Adrenal gland (tissue), 12 donors: Measurements from ENCODE around the gene NEIL3. TPM values are rescaled to one million over a fixed set of nuclear protein-coding genes. Genes with fewer than 3 reads are reported as not detected.

Source experiments
- DNase-seq, 7 donors: peaks; one replicate each; pipeline ENCODE4 v3.0.0-alpha.2; 2019 to 2020
- H3K27ac ChIP-seq, 5 donors: fragments of 200-600 bp; sonication (generic) in 4 of 5; 1 replicate in 3 of 5; 2 replicates in 2 of 5; pipeline versions ENCODE4 v1.5.1 to v1.8.0; 2016 to 2020; ENCODE audit warnings: mild to moderate bottlenecking in 1 of 5
- H3K27me3 ChIP-seq: fragments of 200-600 bp; 2 replicates; pipeline ENCODE4 v1.8.0; 2021
- H3K36me3 ChIP-seq, 2 donors: fragments of 200-600 bp; replicated peaks in 1 of 2; 1 replicate in 1 of 2; 2 replicates in 1 of 2; pipeline versions ENCODE4 v1.5.1 to v1.8.0; 2018 to 2022
- H3K4me1 ChIP-seq, 2 donors: fragments of 200-600 bp; replicated peaks in 1 of 2; 1 replicate in 1 of 2; 2 replicates in 1 of 2; pipeline versions ENCODE4 v1.5.1 to v1.8.0; 2018 to 2021
- H3K4me3 ChIP-seq, 4 donors: fragments of 200-600 bp; sonication (generic) in 3 of 4; one replicate each; pipeline ENCODE4 v1.5.1; 2016 to 2018
- H3K9me3 ChIP-seq, 3 donors: fragments of 200-600 bp; sonication (generic) in 1 of 3; replicated peaks in 1 of 3; 1 replicate in 2 of 3; 2 replicates in 1 of 3; pipeline versions ENCODE4 v1.5.1 to v1.8.0; 2016 to 2021
- POLR2A ChIP-seq, 2 donors: fragments of 450-650 bp; IDR thresholded peaks; one replicate each; pipeline ENCODE4 v1.6.1; 2017; ENCODE audit warnings: antibody characterized with exemption in 2 of 2, mild to moderate bottlenecking in 2 of 2, moderate library complexity in 1 of 2
- WGBS, 4 donors: extraction: QIAGEN DNeasy Blood & Tissue Kit in 2 of 4; methylation state at CpG; one replicate each; pipeline versions ENCODE4 v1.1.5 to v1.1.7; 2013 to 2017; 5-methylcytosine and 5-hydroxymethylcytosine counted together
- intact Hi-C, 2 donors: fragments of 100-400 bp; cut with DNase I; formaldehyde crosslinking; loops; one replicate each; pipeline versions ENCODE4 v1.14.1 to v1.15.0; 2022 to 2023
- polyA plus RNA-seq, 3 donors: library from polyadenylated mRNA; stranded (reverse); fragments of 200-250 nt in 2 of 3; fragments of 350-450 nt in 1 of 3; fragmentation: Illumina TruSeq in 1 of 3; extraction: RNeasy Lipid Tissue Mini Kit (QIAGEN cat#74804) in 1 of 3; gene quantifications; one replicate each; pipeline ENCODE4 v1.2.3, GENCODE V29; 2013 to 2014
- total RNA-seq, 9 donors: library from RNA; depleted of rRNA in 4 of 9; stranded (reverse); fragments of >200 nt in 4 of 9; fragments of 120-200 nt in 1 of 9; fragmentation: NEBNext Ultra II Directional in 1 of 9; extraction: Animal tissue kit (Norgen Biotek cat#: 25700) in 1 of 9; gene quantifications; one replicate each; pipeline versions ENCODE4 v1.1.0 to v1.2.4, GENCODE V29; 2013 to 2023
- TF ChIP-seq, protein P1 (sequence below), 6 experiments: fragments of 450-650 bp in 4 of 6; fragments of 200-600 bp in 2 of 6; sonication (generic) in 1 of 6; IDR thresholded peaks; 1 replicate in 5 of 6; 2 replicates in 1 of 6; pipeline versions ENCODE4 v1.5.1 to v1.8.0; 2016 to 2021; ENCODE audit warnings: antibody characterized with exemption in 6 of 6, mild to moderate bottlenecking in 2 of 6, moderate library complexity in 1 of 6
- donor health status: healthy with polysubstance abuse.
- donor health status: Bipolar disorder and iron deficiency.
- donor health status: DM: yes; HTN: yes; CAD: no.
- donor health status: DM: no; HTN: no; CAD: no.
- donor health status: DM: no; HTN: no; CAD: no.
- donor health status: DM: yes; HTN: yes; CAD: no.

Gene NEIL3
- total and polyA plus RNA-seq, 12 donors, result 0.03 to 3.3 (median 0.27) TPM; not detected in 4

GRCh38 chr4:177308847-177309521 is 690 bp upstream of the NEIL3 start:
- no peak overlapping the region for H3K27ac ChIP-seq
- no peaks in the 10 kb centered on the region for H3K9me3 ChIP-seq
- no peak for DNase-seq
- H3K36me3 ChIP-seq, result no peaks in the 10 kb centered on the region
- H3K27me3 ChIP-seq, result no peaks in the 10 kb centered on the region
- intact Hi-C loops, result no loop called here
- peak overlapping the region in 1 of 4 donors; percentile 58 for H3K4me3 ChIP-seq
- 45 to 56% (median 49%) methylated on average over 8 of the region's 8 CpGs for WGBS, 4 donors
- TF ChIP-seq POLR2A (IDR thresholded peaks at IDR 0.05), result no peak
- TF ChIP-seq, protein P1, sequence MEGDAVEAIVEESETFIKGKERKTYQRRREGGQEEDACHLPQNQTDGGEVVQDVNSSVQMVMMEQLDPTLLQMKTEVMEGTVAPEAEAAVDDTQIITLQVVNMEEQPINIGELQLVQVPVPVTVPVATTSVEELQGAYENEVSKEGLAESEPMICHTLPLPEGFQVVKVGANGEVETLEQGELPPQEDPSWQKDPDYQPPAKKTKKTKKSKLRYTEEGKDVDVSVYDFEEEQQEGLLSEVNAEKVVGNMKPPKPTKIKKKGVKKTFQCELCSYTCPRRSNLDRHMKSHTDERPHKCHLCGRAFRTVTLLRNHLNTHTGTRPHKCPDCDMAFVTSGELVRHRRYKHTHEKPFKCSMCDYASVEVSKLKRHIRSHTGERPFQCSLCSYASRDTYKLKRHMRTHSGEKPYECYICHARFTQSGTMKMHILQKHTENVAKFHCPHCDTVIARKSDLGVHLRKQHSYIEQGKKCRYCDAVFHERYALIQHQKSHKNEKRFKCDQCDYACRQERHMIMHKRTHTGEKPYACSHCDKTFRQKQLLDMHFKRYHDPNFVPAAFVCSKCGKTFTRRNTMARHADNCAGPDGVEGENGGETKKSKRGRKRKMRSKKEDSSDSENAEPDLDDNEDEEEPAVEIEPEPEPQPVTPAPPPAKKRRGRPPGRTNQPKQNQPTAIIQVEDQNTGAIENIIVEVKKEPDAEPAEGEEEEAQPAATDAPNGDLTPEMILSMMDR (IDR thresholded peaks at IDR 0.05), result no peak
- H3K4me1 ChIP-seq, result peaks cover 0 to 16% of the 10 kb centered on the region in 2 donors

- TF ChIP-seq, protein P1 (IDR thresholded peaks at IDR 0.05), result no peak
- TF ChIP-seq POLR2A (IDR thresholded peaks at IDR 0.05), result no peak
- Histone ChIP-seq H3K27me3 (no peaks in the 10 kb centered on the region), H3K36me3 (no peaks in the 10 kb centered on the region), H3K4me3 (no peak overlapping the region), H3K27ac (no peak overlapping the region), H3K9me3 (no peaks in the 10 kb centered on the region), H3K4me1 (peaks cover 0 to 16% of the 10 kb centered on the region in 2 donors)
- 90 to 99% (median 94%) methylated on average over 7 of the region's 7 CpGs for WGBS, 4 donors
- intact Hi-C loops, result no loop called here
- no peak for DNase-seq
These were observed 1.9 kb downstream of the NEIL3 start for GRCh38 chr4:177311589-177311988.

GRCh38 chr4:177313263-177313662 is 3.6 kb downstream of the NEIL3 start:
- H3K4me3 ChIP-seq, result no peak overlapping the region
- H3K4me1 ChIP-seq, result peaks cover 0 to 16% of the 10 kb centered on the region in 2 donors
- H3K9me3 ChIP-seq, result no peaks in the 10 kb centered on the region
- no peak for TF ChIP-seq POLR2A (IDR thresholded peaks at IDR 0.05)
- TF ChIP-seq, protein P1 (IDR thresholded peaks at IDR 0.05), result no peak
- WGBS, 4 donors, result 66 to 76% (median 73%) methylated on average over 1 of the region's 1 CpG
- intact Hi-C loops, result no loop called here
- H3K27me3 ChIP-seq, result no peaks in the 10 kb centered on the region
- H3K36me3 ChIP-seq, result no peaks in the 10 kb centered on the region
- H3K27ac ChIP-seq, result no peak overlapping the region
- DNase-seq, result no peak

GRCh38 chr4:177315767-177316464 is 6.2 kb downstream of the NEIL3 start:
- TF ChIP-seq POLR2A (IDR thresholded peaks at IDR 0.05), result no peak
- TF ChIP-seq, protein P1 (IDR thresholded peaks at IDR 0.05), result no peak
- H3K4me1 ChIP-seq, result no peaks in the 10 kb centered on the region
- H3K4me3 ChIP-seq, result no peak overlapping the region
- no peaks in the 10 kb centered on the region for H3K27me3 ChIP-seq
- WGBS, 4 donors, result 76 to 80% (median 78%) methylated on average over 4 of the region's 4 CpGs
- H3K36me3 ChIP-seq, result no peaks in the 10 kb centered on the region
- H3K9me3 ChIP-seq, result no peaks in the 10 kb centered on the region
- H3K27ac ChIP-seq, result no peak overlapping the region
- DNase-seq, result no peak
- intact Hi-C loops, result no loop called here
